ENCODE measurements around the gene AGPAT2.

The AGPAT2 gene

GRCh38 chr9:136673088-136673974 is 13.9 kb downstream of the AGPAT2 start:
- DNase-seq (ENCODE audit: low read depth) = no peak

- DNase-seq (ENCODE audit: low read depth) = no peak
These were observed 14.7 kb downstream of the AGPAT2 start for GRCh38 chr9:136672431-136673087.

- DNase-seq (ENCODE audit: low read depth) = no peak
These were observed 15.4 kb downstream of the AGPAT2 start for GRCh38 chr9:136671646-136672430.

GRCh38 chr9:136671254-136671614 is 16.0 kb downstream of the AGPAT2 start:
- DNase-seq (ENCODE audit: low read depth) = no peak

- no peak for DNase-seq (ENCODE audit: low read depth)
These were observed 16.5 kb downstream of the AGPAT2 start for GRCh38 chr9:136670576-136671253.

GRCh38 chr9:136669791-136670464 is 17.3 kb downstream of the AGPAT2 start:
- DNase-seq (ENCODE audit: low read depth) = no peak

- DNase-seq (ENCODE audit: low read depth) = no peak
These were observed 18.1 kb downstream of the AGPAT2 start for GRCh38 chr9:136668983-136669790.

- no peak for DNase-seq (ENCODE audit: low read depth)
These were observed 19.1 kb downstream of the AGPAT2 start for GRCh38 chr9:136667940-136668760.

- DNase-seq (ENCODE audit: low read depth) = no peak
These were observed 19.9 kb downstream of the AGPAT2 start for GRCh38 chr9:136667214-136667939.

- no peak for DNase-seq (ENCODE audit: low read depth)
These were observed 20.7 kb downstream of the AGPAT2 start for GRCh38 chr9:136666372-136667213.

GRCh38 chr9:136665704-136666371 is 21.4 kb downstream of the AGPAT2 start:
- no peak for DNase-seq (ENCODE audit: low read depth)

GRCh38 chr9:136665111-136665703 is 22.1 kb downstream of the AGPAT2 start:
- DNase-seq (ENCODE audit: low read depth) = no peak

GRCh38 chr9:136664000-136664915 is 23.0 kb downstream of the AGPAT2 start:
- no peak for DNase-seq (ENCODE audit: low read depth)

GRCh38 chr9:136662656-136663581 is 24.3 kb downstream of the AGPAT2 start, which contains the start of gene EGFL7:
TSS of gene EGFL7 (plus strand) at chr9:136662916. CDS start at chr9:136668283, 5,367 bp downstream.
- DNase-seq (ENCODE audit: low read depth) = no peak

- DNase-seq (ENCODE audit: low read depth) = no peak
These were observed 25.0 kb downstream of the AGPAT2 start for GRCh38 chr9:136662326-136662655.

Measured in GM04503 (cell line).